Body of pancreas (tissue), 4 donors: Measurements from ENCODE around the gene ZFP36L2.

Experiments
- CTCF ChIP-seq, 7 experiments: fragments of 450-650 bp in 4 of 7; fragments of 200-600 bp in 3 of 7; sonication (generic) in 3 of 7; IDR thresholded peaks; one replicate each; pipeline ENCODE4 v1.5.1; 2016 to 2019; ENCODE audit warnings: antibody characterized with exemption in 7 of 7
- POLR2A ChIP-seq, 3 donors: fragments of 450-650 bp; IDR thresholded peaks; one replicate each; pipeline ENCODE4 v1.6.1; 2016; ENCODE audit warnings: antibody characterized with exemption in 3 of 3, mild to moderate bottlenecking in 2 of 3

- TF ChIP-seq CTCF (IDR thresholded peaks at IDR 0.05) = no peak
- peak in 1 of 3 donors; percentile 96 for TF ChIP-seq POLR2A (IDR thresholded peaks at IDR 0.05)
These were observed 433 bp downstream of the ZFP36L2 start for GRCh38 chr2:43225788-43226557.
